H1 (cell line): ENCODE data around the gene GZMM. TPM values are rescaled to one million over a fixed set of nuclear protein-coding genes. Genes with fewer than 3 reads are reported as not detected.

ENCODE experiments used
- CTCF ChIA-PET: fragments of 300-600 bp; sonication (Branson Sonifier 250); formaldehyde crosslinking; loops from one replicate; lab custom pipeline; 2021; ENCODE audit not compliant: partially characterized antibody; lab: Charles Lee
- POLR2A ChIA-PET: fragments of 300-600 bp; sonication (Branson Sonifier 250); formaldehyde crosslinking; loops from one replicate; lab custom pipeline; 2021; ENCODE audit warnings: inconsistent platforms; ENCODE audit not compliant: partially characterized antibody; lab: Charles Lee
- DNase-seq, 2 experiments: peaks; one replicate each; pipeline versions ENCODE4 v3.0.0 to v3.0.0-alpha.2; 2010 to 2022; ENCODE audit warnings: low spot score in 2 of 2, low read depth in 1 of 2, mixed read lengths in 1 of 2
- FAIRE-seq: peaks from 2 replicates; lab custom pipeline; 2011; peaks lifted over from hg19 to GRCh38; lab: Jason Lieb, UNC
- H2AFZ ChIP-seq: 2 replicates; pipeline ENCODE4 v1.8.1; 2012; ENCODE audit warnings: low read length, inconsistent platforms
- H2AK5ac ChIP-seq: 2 replicates; pipeline ENCODE4 v1.6.1; 2013; ENCODE audit warnings: low read depth, low read length
- H2BK120ac ChIP-seq: replicated peaks from 2 replicates; pipeline ENCODE3; 2013; ENCODE audit warnings: low read depth, low read length, inconsistent platforms
- H2BK12ac ChIP-seq: 2 replicates; pipeline ENCODE4 v1.6.1; 2013; ENCODE audit warnings: low read depth, low read length
- H2BK15ac ChIP-seq: 2 replicates; pipeline ENCODE4 v1.6.1; 2013; ENCODE audit warnings: low read length
- H2BK20ac ChIP-seq: 2 replicates; pipeline ENCODE4 v1.6.1; 2013; ENCODE audit warnings: low read length
- H2BK5ac ChIP-seq: 2 replicates; pipeline ENCODE4 v1.6.1; 2013; ENCODE audit warnings: low read depth, low read length
- H3K14ac ChIP-seq: 2 replicates; pipeline ENCODE4 v1.6.1; 2013; ENCODE audit warnings: inconsistent platforms; ENCODE audit not compliant: insufficient read length
- H3K18ac ChIP-seq: 2 replicates; pipeline ENCODE4 v1.6.1; 2013; ENCODE audit warnings: low read length; ENCODE audit errors: extremely low read depth
- H3K23ac ChIP-seq: 2 replicates; pipeline ENCODE4 v1.6.1; 2013; ENCODE audit warnings: inconsistent platforms; ENCODE audit not compliant: insufficient read length
- H3K23me2 ChIP-seq: 2 replicates; pipeline ENCODE4 v1.6.1; 2013; ENCODE audit warnings: low read depth, low read length
- H3K27ac ChIP-seq: 2 replicates; pipeline ENCODE4 v1.6.1; 2011; ENCODE audit warnings: low read depth, low read length, inconsistent platforms
- H3K27me3 ChIP-seq, 4 experiments: replicated peaks in 1 of 4; 1 replicate in 1 of 4; 2 replicates in 3 of 4; pipeline versions ENCODE4 v1.6.1 to v1.8.1; 2011 to 2013; ENCODE audit warnings: low read length in 3 of 4, mild to moderate bottlenecking in 3 of 4, inconsistent platforms in 2 of 4, mixed read lengths in 2 of 4, moderate library complexity in 1 of 4; ENCODE audit not compliant: control insufficient read depth in 3 of 4, insufficient read depth in 3 of 4; ENCODE audit errors: extremely low read depth in 1 of 4
- H3K36me3 ChIP-seq, 4 experiments: 2 replicates each; pipeline versions ENCODE4 v1.6.1 to v1.8.1; 2011 to 2013; ENCODE audit warnings: mild to moderate bottlenecking in 4 of 4, low read length in 3 of 4, moderate library complexity in 2 of 4, control low read depth in 1 of 4, inconsistent platforms in 1 of 4; ENCODE audit not compliant: insufficient read depth in 4 of 4, control insufficient read depth in 2 of 4
- H3K4ac ChIP-seq: replicated peaks from 2 replicates; pipeline ENCODE3; 2013; ENCODE audit warnings: low read length, low read depth, mixed read lengths, inconsistent platforms; ENCODE audit not compliant: insufficient read length
- H3K4me1 ChIP-seq, 4 experiments: replicated peaks in 1 of 4; 1 replicate in 1 of 4; 2 replicates in 3 of 4; pipeline versions ENCODE4 v1.6.1 to v1.8.1; 2011 to 2013; ENCODE audit warnings: low read length in 3 of 4, inconsistent platforms in 2 of 4, mixed read lengths in 1 of 4; ENCODE audit not compliant: insufficient read depth in 4 of 4, control insufficient read depth in 3 of 4
- H3K4me2 ChIP-seq, 2 experiments: 2 replicates each; pipeline versions ENCODE4 v1.6.1 to v1.8.1; 2011 to 2013; ENCODE audit warnings: low read depth in 2 of 2, low read length in 2 of 2, control low read depth in 1 of 2, inconsistent platforms in 1 of 2, mild to moderate bottlenecking in 1 of 2; ENCODE audit not compliant: insufficient read depth in 1 of 2
- H3K4me3 ChIP-seq, 4 experiments: fragments of 200-600, 300-600 bp in 1 of 4; sonication (generic), shearing (Covaris generic), sonication (Bioruptor Twin) in 1 of 4; 2 replicates each; pipeline versions ENCODE4 v1.5.1 to v1.8.1; 2011 to 2016; ENCODE audit warnings: low read length in 4 of 4, low read depth in 3 of 4, control low read depth in 2 of 4, inconsistent platforms in 2 of 4, mild to moderate bottlenecking in 2 of 4, mixed read lengths in 1 of 4, moderate library complexity in 1 of 4; ENCODE audit not compliant: insufficient read depth in 2 of 4; ENCODE audit errors: extremely low read depth in 1 of 4
- H3K56ac ChIP-seq: replicated peaks from 2 replicates; pipeline ENCODE3; 2013; ENCODE audit warnings: low read depth, mild to moderate bottlenecking, mixed read lengths, low read length, inconsistent platforms; ENCODE audit not compliant: insufficient read length
- H3K79me1 ChIP-seq: 2 replicates; pipeline ENCODE4 v1.6.1; 2013; ENCODE audit warnings: low read depth, low read length, control low read depth
- H3K79me2 ChIP-seq, 2 experiments: 2 replicates each; pipeline versions ENCODE4 v1.6.1 to v1.8.1; 2012 to 2013; ENCODE audit warnings: low read length in 2 of 2, mild to moderate bottlenecking in 2 of 2, inconsistent platforms in 1 of 2; ENCODE audit not compliant: insufficient read depth in 2 of 2, control insufficient read depth in 1 of 2
- H3K9ac ChIP-seq, 4 experiments: replicated peaks in 1 of 4; 1 replicate in 1 of 4; 2 replicates in 3 of 4; pipeline versions ENCODE4 v1.6.1 to v1.8.1; 2011 to 2013; ENCODE audit warnings: low read depth in 3 of 4, low read length in 3 of 4, control low read depth in 2 of 4, mild to moderate bottlenecking in 2 of 4, moderate library complexity in 2 of 4, inconsistent platforms in 1 of 4; ENCODE audit errors: extremely low read depth in 1 of 4
- H3K9me3 ChIP-seq, 2 experiments: 2 replicates each; pipeline versions ENCODE4 v1.6.1 to v1.8.1; 2012 to 2013; ENCODE audit warnings: mild to moderate bottlenecking in 2 of 2, moderate library complexity in 2 of 2, control low read depth in 1 of 2, inconsistent platforms in 1 of 2, low read depth in 1 of 2, low read length in 1 of 2, mixed read lengths in 1 of 2; ENCODE audit not compliant: insufficient read depth in 2 of 2
- H4K20me1 ChIP-seq, 2 experiments: replicated peaks in 1 of 2; 2 replicates each; pipeline versions ENCODE3 to v1.8.1; 2011 to 2013; ENCODE audit warnings: inconsistent platforms in 2 of 2, low read length in 2 of 2, mild to moderate bottlenecking in 1 of 2; ENCODE audit not compliant: insufficient read depth in 2 of 2, control insufficient read depth in 1 of 2
- H4K5ac ChIP-seq: 2 replicates; pipeline ENCODE4 v1.6.1; 2013; ENCODE audit warnings: low read length, low read depth, mixed read lengths, inconsistent platforms; ENCODE audit not compliant: insufficient read length
- H4K8ac ChIP-seq: 2 replicates; pipeline ENCODE4 v1.8.0; 2013; ENCODE audit warnings: mild to moderate bottlenecking, moderate library complexity, low read length, inconsistent platforms; ENCODE audit not compliant: insufficient read depth; ENCODE audit errors: extremely low read depth
- H4K91ac ChIP-seq: replicated peaks from 2 replicates; pipeline ENCODE3; 2013; ENCODE audit warnings: low read length, mixed read lengths, inconsistent platforms; ENCODE audit not compliant: insufficient read length
- CREB1 ChIP-seq: IDR thresholded peaks from 2 replicates; pipeline ENCODE4 v1.6.1; 2012; ENCODE audit warnings: inconsistent platforms
- EP300 ChIP-seq, 2 experiments: IDR thresholded peaks; 1 replicate in 1 of 2; 2 replicates in 1 of 2; pipeline ENCODE4 v1.6.1; 2011 to 2012; ENCODE audit warnings: low read depth in 2 of 2, low read length in 2 of 2, mild to moderate bottlenecking in 2 of 2, borderline replicate concordance in 1 of 2, inconsistent platforms in 1 of 2, moderate library complexity in 1 of 2
- HDAC6 ChIP-seq: IDR thresholded peaks from one replicate; pipeline ENCODE4 v1.7.1; 2012; ENCODE audit warnings: low read depth, mild to moderate bottlenecking, inconsistent platforms, low read length, moderate library complexity
- JUND ChIP-seq: IDR thresholded peaks from 2 replicates; pipeline ENCODE4 v1.6.1; 2011; ENCODE audit warnings: mild to moderate bottlenecking, improper control_type of control experiment, low read length
- SAP30 ChIP-seq: fragments of 300-600 bp; sonication (generic); IDR thresholded peaks from 2 replicates; pipeline ENCODE4 v1.7.1; 2012; ENCODE audit warnings: low read length, moderate library complexity, mild to moderate bottlenecking, inconsistent platforms; ENCODE audit not compliant: insufficient read depth, insufficient replicate concordance
- SP1 ChIP-seq: IDR thresholded peaks from 2 replicates; pipeline ENCODE4 v1.6.1; 2011; ENCODE audit warnings: low read depth, low read length
- SP4 ChIP-seq: IDR thresholded peaks from 2 replicates; pipeline ENCODE4 v1.6.1; 2012; ENCODE audit warnings: low read length, inconsistent platforms
- TAF1 ChIP-seq: IDR thresholded peaks from 2 replicates; pipeline ENCODE4 v1.6.1; 2011; ENCODE audit warnings: mild to moderate bottlenecking, low read depth, low read length
- TAF7 ChIP-seq: optimal IDR thresholded peaks from 2 replicates; pipeline ENCODE3; 2011; ENCODE audit warnings: low read depth, mild to moderate bottlenecking, inconsistent platforms, low read length, moderate library complexity, borderline replicate concordance
- WGBS, 2 experiments: shearing (Covaris generic) in 1 of 2; methylation state at CpG; one replicate each; pipeline versions ENCODE4 v1.1.6 to v1.1.7; 2013 to 2015; ENCODE audit warnings: low lambda C conversion rate in 2 of 2, mixed read lengths in 2 of 2, inconsistent platforms in 1 of 2, low coverage in 1 of 2, missing lambda C conversion rate in 1 of 2; ENCODE audit not compliant: insufficient replicate concordance in 2 of 2, insufficient coverage in 1 of 2, insufficient read length in 1 of 2; ENCODE audit errors: extremely low coverage in 1 of 2, missing lambda C conversion rate in 1 of 2; 5-methylcytosine and 5-hydroxymethylcytosine counted together
- polyA plus RNA-seq, 7 experiments: library from polyadenylated mRNA; depleted of rRNA in 3 of 7; stranded (reverse) in 5 of 7; unstranded in 2 of 7; fragments of >200 nt in 5 of 7; fragments of 200-250 nt in 2 of 7; gene quantifications; 1 replicate in 5 of 7; 2 replicates in 1 of 7; 4 replicates in 1 of 7; pipeline versions ENCODE4 v1.2.1 to v1.2.3, GENCODE V29; 2011 to 2013; ENCODE audit warnings: missing spikeins in 2 of 7, mixed read lengths in 2 of 7
- total RNA-seq: library from RNA; stranded (reverse); fragmentation: NEBNext Ultra II Directional; extraction: Animal tissue kit (Norgen Biotek cat#: 25700); gene quantifications from 2 replicates; pipeline ENCODE4 v1.2.1, GENCODE V29; 2021
- TF ChIP-seq, protein P1 (sequence below): IDR thresholded peaks from 2 replicates; pipeline ENCODE4 v1.6.1; 2011; ENCODE audit warnings: low read depth, mild to moderate bottlenecking, low read length; ENCODE audit not compliant: insufficient read depth

GZMM gene
- total and polyA plus RNA-seq, 2 of the 8 experiments (the other 6 are each of a cell fraction or from before 2014, with no cell fraction given), result 0.09 to 0.32 TPM

- no peaks in the 10 kb centered on the region; a peak in 2 of 4 replicates for H3K9me3 ChIP-seq
- H3K36me3 ChIP-seq, result no peaks in the 10 kb centered on the region
- peak within 1 kb of the TSS; percentile 94; the same call in 1 of the 2 replicates for H2BK15ac ChIP-seq
- H4K20me1 ChIP-seq, result peaks cover 0 to 5% of the 10 kb centered on the region in 2 experiments
- H2BK5ac ChIP-seq, result peak within 1 kb of the TSS; percentile 99
- no peak within 1 kb of the TSS for H2AK5ac ChIP-seq
- peak within 1 kb of the TSS; percentile 81; the same call in 1 of the 2 replicates for H2AFZ ChIP-seq
- peak in 1 of 2 experiments; percentile 93 for DNase-seq
- CTCF ChIA-PET, result interaction anchor here (0.8 to 3.6 kb wide), 11 partner anchors 10 to 165 kb away, joined by 3 to 20 read pairs (median 3); partner anchors contain the start of gene MADCAM1
- H4K5ac ChIP-seq, result peak within 1 kb of the TSS; percentile 99
- no peak within 1 kb of the TSS for H2BK20ac ChIP-seq
- H3K27ac ChIP-seq, result peak within 1 kb of the TSS; percentile 97
- FAIRE-seq, result no peak
- no peak within 1 kb of the TSS for H3K14ac ChIP-seq
- peak within 1 kb of the TSS; percentile 100 for H3K18ac ChIP-seq
- peak within 1 kb of the TSS; percentile 66 to 85 (median 82) for H3K9ac ChIP-seq
- peak within 1 kb of the TSS; percentile 99 for H4K91ac ChIP-seq
- no peaks in the 10 kb centered on the region for H3K79me2 ChIP-seq
- H2BK120ac ChIP-seq, result peak within 1 kb of the TSS; percentile 93
- peaks cover 0 to 14% (median 9%) of the 10 kb centered on the region in 4 experiments; a peak in 5 of 7 replicates for H3K4me1 ChIP-seq
- no peaks in the 10 kb centered on the region for H3K27me3 ChIP-seq
- H3K4ac ChIP-seq, result peak within 1 kb of the TSS; percentile 53
- peak within 1 kb of the TSS; percentile 79 to 86 (median 80) for H3K4me3 ChIP-seq
- no peak within 1 kb of the TSS for H3K23ac ChIP-seq
- H3K23me2 ChIP-seq, result peaks cover 8% of the 10 kb centered on the region; the same call in 1 of the 2 replicates
- H4K8ac ChIP-seq, result peak within 1 kb of the TSS; percentile 98
- peak within 1 kb of the TSS; percentile 100 for H2BK12ac ChIP-seq
- peak within 1 kb of the TSS; percentile 54 for H3K56ac ChIP-seq
- peak within 1 kb of the TSS; percentile 34 to 97 for H3K4me2 ChIP-seq
- 3% methylated on average over 63 of the region's 81 CpGs; no CpG with 5 or more reads in 1 of the 2 experiments for WGBS, 2 experiments
- POLR2A ChIA-PET, result interaction anchor here (1.0 to 2.1 kb wide), 3 partner anchors 10 to 24 kb away, joined by 3 to 5 read pairs (median 4); partner anchors contain the start of gene CDC34
- H3K79me1 ChIP-seq, result no peaks in the 10 kb centered on the region
- peak; percentile 85 for TF ChIP-seq TAF1
- 0 out of 2 replicates have a peak, but pooled peaks have one; percentile 40 for TF ChIP-seq JUND
- TF ChIP-seq TAF7, result no peak
- TF ChIP-seq SAP30, result peak; percentile 95
- no peak for TF ChIP-seq EP300 (IDR thresholded peaks at IDR 0.05; ENCODE audit: borderline replicate concordance in 1 of 2, low read depth in 2 of 2, low read length in 2 of 2)
- TF ChIP-seq SP1, result peak; percentile 51; the same call in 1 of the 2 replicates
- TF ChIP-seq SP4, result 0 out of 2 replicates have a peak, but pooled peaks have one; percentile 51
- TF ChIP-seq, protein P1, sequence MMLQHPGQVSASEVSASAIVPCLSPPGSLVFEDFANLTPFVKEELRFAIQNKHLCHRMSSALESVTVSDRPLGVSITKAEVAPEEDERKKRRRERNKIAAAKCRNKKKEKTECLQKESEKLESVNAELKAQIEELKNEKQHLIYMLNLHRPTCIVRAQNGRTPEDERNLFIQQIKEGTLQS, result peak; percentile 56; the same call in 1 of the 2 replicates
- no peak for TF ChIP-seq HDAC6
- peak; percentile 60 for TF ChIP-seq CREB1
Observed at GRCh38 chr19:507286-508203, 36.3 kb upstream of the GZMM start, which contains the start of gene TPGS1. Gene TPGS1 (plus strand): TSS chr19:507497. CDS start chr19:507507, 10 bp downstream.
